OCI-LY3 (cell line): Measurements from ENCODE around the gene COTL1.

Experiments
- H2AFZ ChIP-seq: fragments of 200-600, 300-600 bp; shearing (Covaris generic); 2 replicates; pipeline ENCODE4 v1.6.0; 2014; ENCODE audit warnings: antibody characterized with exemption, low read depth, low read length
- H3K27ac ChIP-seq: fragments of 200-600, 300-600 bp; sonication (generic); 2 replicates; pipeline ENCODE4 v1.5.1; 2014; ENCODE audit warnings: mild to moderate bottlenecking, low read length, moderate library complexity, mixed read lengths
- H3K27me3 ChIP-seq: fragments of 200-600, 300-600 bp; sonication (generic); 2 replicates; pipeline ENCODE4 v1.6.1; 2014; ENCODE audit warnings: low read depth, low read length, mixed read lengths
- H3K36me3 ChIP-seq: fragments of 200-600, 300-600 bp; sonication (generic); replicated peaks from 2 replicates; pipeline ENCODE3; 2014; ENCODE audit warnings: low read depth, low read length, mixed read lengths
- H3K4me1 ChIP-seq: fragments of 300-600, 200-600 bp; sonication (generic); 2 replicates; pipeline ENCODE4 v1.6.1; 2014; ENCODE audit warnings: low read length, mixed read lengths
- H3K4me2 ChIP-seq: fragments of 200-600, 300-600 bp; sonication (generic); 2 replicates; pipeline ENCODE4 v1.6.1; 2014; ENCODE audit warnings: low read length, mixed read lengths
- H3K4me3 ChIP-seq: fragments of 300-600, 200-600 bp; sonication (generic); 2 replicates; pipeline ENCODE4 v1.5.1; 2014; ENCODE audit warnings: antibody characterized with exemption, mild to moderate bottlenecking, low read length, moderate library complexity
- H3K79me2 ChIP-seq: fragments of 300-600, 200-600 bp; shearing (Covaris generic); 2 replicates; pipeline ENCODE4 v1.6.1; 2014; ENCODE audit warnings: mild to moderate bottlenecking, low read length, mixed read lengths
- H3K9ac ChIP-seq: fragments of 300-600, 200-600 bp; shearing (Covaris generic); 2 replicates; pipeline ENCODE4 v1.6.0; 2014; ENCODE audit warnings: mild to moderate bottlenecking, low read length, moderate library complexity
- H3K9me3 ChIP-seq: fragments of 200-600, 300-600 bp; shearing (Covaris generic); 2 replicates; pipeline ENCODE4 v1.6.1; 2014; ENCODE audit warnings: low read length, mixed read lengths; ENCODE audit not compliant: insufficient read depth
- H4K20me1 ChIP-seq: fragments of 200-600, 300-600 bp; sonication (generic); 2 replicates; pipeline ENCODE4 v1.6.1; 2016; ENCODE audit warnings: low read length, mixed read lengths; ENCODE audit not compliant: insufficient read depth
- CTCF ChIP-seq: fragments of 200-600, 300-600 bp; sonication (generic); IDR thresholded peaks from 2 replicates; pipeline ENCODE4 v1.5.1; 2014; ENCODE audit warnings: antibody characterized with exemption, low read length, low read depth
- EZH2phosphoT487 ChIP-seq: fragments of 200-600 bp; shearing (Covaris generic); IDR thresholded peaks from 2 replicates; pipeline ENCODE4 v1.6.1; 2018; ENCODE audit warnings: antibody characterized with exemption, mixed run types, low read depth

COTL1 gene

GRCh38 chr16:84616515-84616914 lies 1.4 kb downstream of the COTL1 start:
- no peak overlapping the region for H2AFZ ChIP-seq
- H3K4me1 ChIP-seq = peaks cover 47% of the 10 kb centered on the region
- H3K27me3 ChIP-seq = peaks cover 6% of the 10 kb centered on the region; the same call in 1 of the 2 replicates
- H3K79me2 ChIP-seq = peaks cover 63% of the 10 kb centered on the region
- peaks cover 53% of the 10 kb centered on the region for H3K36me3 ChIP-seq
- TF ChIP-seq EZH2phosphoT487 (no peak), CTCF (no peak)
- peaks cover 4% of the 10 kb centered on the region; the same call in 1 of the 2 replicates for H3K9me3 ChIP-seq
- H3K4me3 ChIP-seq = peak overlapping the region; percentile 86
- H4K20me1 ChIP-seq = peaks cover 50% of the 10 kb centered on the region
- H3K4me2 ChIP-seq = peak overlapping the region; percentile 81
- H3K27ac ChIP-seq = peak overlapping the region; percentile 59
- H3K9ac ChIP-seq = peak overlapping the region; percentile 91

GRCh38 chr16:84614968-84615813 lies 2.7 kb downstream of the COTL1 start:
- Histone ChIP-seq H3K27ac (no peak overlapping the region), H3K27me3 (peaks cover 6% of the 10 kb centered on the region; the same call in 1 of the 2 replicates), H3K36me3 (peaks cover 66% of the 10 kb centered on the region), H4K20me1 (peaks cover 64% of the 10 kb centered on the region), H3K4me2 (peak overlapping the region; percentile 81), H3K4me3 (no peak overlapping the region), H3K4me1 (peaks cover 40% of the 10 kb centered on the region), H3K9me3 (peaks cover 17% of the 10 kb centered on the region), H2AFZ (no peak overlapping the region), H3K79me2 (peaks cover 76% of the 10 kb centered on the region), H3K9ac (no peak overlapping the region)
- TF ChIP-seq CTCF (no peak), EZH2phosphoT487 (no peak)

- Histone ChIP-seq H3K27ac (no peak overlapping the region), H3K4me3 (no peak overlapping the region), H3K36me3 (peaks cover 72% of the 10 kb centered on the region), H3K79me2 (peaks cover 82% of the 10 kb centered on the region), H3K4me1 (peaks cover 40% of the 10 kb centered on the region), H3K27me3 (peaks cover 6% of the 10 kb centered on the region; the same call in 1 of the 2 replicates), H2AFZ (no peak overlapping the region), H4K20me1 (peaks cover 64% of the 10 kb centered on the region), H3K9me3 (peaks cover 21% of the 10 kb centered on the region), H3K9ac (no peak overlapping the region), H3K4me2 (no peak overlapping the region)
- TF ChIP-seq EZH2phosphoT487 (no peak), CTCF (no peak)
Observed at GRCh38 chr16:84614623-84614967, 3.3 kb downstream of the COTL1 start.

GRCh38 chr16:84614073-84614459 lies 3.8 kb downstream of the COTL1 start:
- peaks cover 25% of the 10 kb centered on the region for H3K9me3 ChIP-seq
- peaks cover 5% of the 10 kb centered on the region; the same call in 1 of the 2 replicates for H3K27me3 ChIP-seq
- no peak overlapping the region for H3K9ac ChIP-seq
- no peak overlapping the region for H3K4me2 ChIP-seq
- H2AFZ ChIP-seq = no peak overlapping the region
- H3K27ac ChIP-seq = no peak overlapping the region
- H3K79me2 ChIP-seq = peaks cover 87% of the 10 kb centered on the region
- H3K4me3 ChIP-seq = no peak overlapping the region
- peaks cover 40% of the 10 kb centered on the region for H3K4me1 ChIP-seq
- TF ChIP-seq CTCF = no peak
- TF ChIP-seq EZH2phosphoT487 = no peak
- peaks cover 67% of the 10 kb centered on the region for H4K20me1 ChIP-seq
- peaks cover 77% of the 10 kb centered on the region for H3K36me3 ChIP-seq
